ENCODE results near the gene TXNL1.
"Not testable (repeated sequence)": the region's sequence is repeated elsewhere in the genome, so short reads cannot be mapped to it uniquely, and the experiment has no call there.

The TXNL1 gene

DNA sequence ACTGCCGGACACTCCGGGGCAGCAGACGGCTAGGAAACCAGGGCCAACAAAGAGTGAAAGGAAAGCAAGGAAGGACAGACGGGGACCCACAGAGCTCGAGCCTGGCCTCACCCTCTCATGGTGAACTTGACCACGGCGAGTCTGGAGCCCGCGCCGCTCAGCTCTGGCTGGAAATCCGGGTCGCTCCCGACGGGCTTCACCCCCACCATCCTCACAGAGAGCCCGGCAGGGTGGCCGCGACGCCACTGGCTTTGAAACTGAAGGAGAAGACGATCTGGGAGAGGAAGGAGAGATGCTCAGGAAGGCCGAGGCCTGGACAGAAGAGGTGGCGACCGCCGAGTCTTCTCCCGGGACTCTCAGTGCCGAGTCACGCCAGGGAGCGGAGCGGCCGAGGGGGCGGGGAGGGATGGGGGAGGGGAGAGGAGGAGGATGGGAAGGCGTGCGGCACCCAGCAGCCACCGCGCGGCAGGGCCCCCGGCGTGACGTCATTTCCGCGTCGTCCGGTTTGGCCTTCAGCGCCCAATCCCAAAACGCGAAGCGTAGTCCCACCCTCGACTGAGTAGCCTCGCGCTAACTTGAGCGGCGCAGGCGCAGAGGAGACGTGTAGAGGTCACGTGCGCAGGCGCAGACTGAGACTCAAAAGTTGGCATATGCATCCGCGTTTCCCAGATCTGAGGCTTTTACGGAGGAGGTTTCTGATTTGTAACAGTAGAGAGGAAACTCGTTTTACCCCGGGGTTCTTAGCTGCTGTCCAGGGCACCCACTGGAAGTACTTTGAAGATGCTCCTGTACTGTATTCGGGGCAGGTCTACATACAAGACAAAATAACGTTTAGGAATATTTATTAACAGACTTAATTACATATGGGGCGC, at the start of gene TXNL1:
Gene TXNL1, minus strand, starts transcription at position 361 of the 872 bp plus-strand sequence. Its CDS starts 152 bp downstream, at position 209.
- DNase-seq: peak; percentile 98

DNA sequence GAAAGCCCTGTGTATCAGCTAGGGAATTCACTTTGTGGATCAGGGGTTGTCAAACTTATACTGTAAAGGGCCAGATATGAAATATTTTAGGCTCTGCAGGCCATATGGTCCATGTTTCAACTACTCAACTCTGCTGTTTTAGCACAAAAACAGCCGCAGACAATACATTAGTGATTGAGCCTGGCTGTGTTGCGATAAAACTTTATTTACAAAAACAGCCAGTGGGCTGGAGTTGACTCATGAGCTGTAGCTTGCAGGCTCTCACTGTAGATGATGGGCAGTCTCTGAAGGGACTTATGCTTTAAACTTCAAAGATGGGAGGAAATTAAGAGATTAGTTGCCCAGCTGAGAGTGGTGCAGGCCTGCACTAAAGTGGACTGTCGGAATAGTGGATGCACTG, 45.9 kb upstream of the TXNL1 start:
- no peak for DNase-seq

DNA sequence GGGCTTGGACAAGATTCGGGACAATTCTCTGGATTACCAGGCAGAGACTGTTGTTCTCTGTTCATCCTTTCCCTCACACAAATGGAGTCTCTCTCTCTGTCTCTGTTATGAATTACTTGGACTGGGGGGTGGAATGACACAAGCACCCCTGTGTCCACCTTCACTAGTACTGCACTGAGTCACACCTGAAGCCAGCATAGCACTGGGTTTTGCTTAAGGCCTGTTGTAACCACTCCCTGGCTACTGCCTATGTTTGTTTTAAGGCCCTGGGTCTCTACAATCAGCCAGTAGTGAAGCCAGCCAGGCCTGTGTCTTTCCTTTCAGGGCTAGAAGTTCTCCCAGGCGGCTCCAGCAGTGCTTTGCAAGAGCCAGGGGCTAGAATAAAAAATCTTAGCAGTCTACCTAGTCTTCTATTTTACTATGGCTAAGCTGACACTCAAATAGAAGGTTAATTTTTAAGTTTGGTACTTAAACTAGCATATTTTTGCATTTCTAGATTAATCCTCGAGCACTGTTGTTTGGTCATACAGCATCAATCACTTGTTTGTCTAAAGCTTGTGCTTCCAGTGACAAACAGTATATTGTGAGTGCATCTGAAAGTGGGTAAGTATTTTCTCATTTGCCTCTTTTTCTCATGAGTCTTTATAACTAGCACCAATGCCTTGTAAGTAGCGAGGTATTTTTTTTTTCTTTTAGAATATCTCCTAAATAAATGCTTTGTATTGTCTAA, 40.6 kb upstream of the TXNL1 start:
- no peak for DNase-seq

DNA sequence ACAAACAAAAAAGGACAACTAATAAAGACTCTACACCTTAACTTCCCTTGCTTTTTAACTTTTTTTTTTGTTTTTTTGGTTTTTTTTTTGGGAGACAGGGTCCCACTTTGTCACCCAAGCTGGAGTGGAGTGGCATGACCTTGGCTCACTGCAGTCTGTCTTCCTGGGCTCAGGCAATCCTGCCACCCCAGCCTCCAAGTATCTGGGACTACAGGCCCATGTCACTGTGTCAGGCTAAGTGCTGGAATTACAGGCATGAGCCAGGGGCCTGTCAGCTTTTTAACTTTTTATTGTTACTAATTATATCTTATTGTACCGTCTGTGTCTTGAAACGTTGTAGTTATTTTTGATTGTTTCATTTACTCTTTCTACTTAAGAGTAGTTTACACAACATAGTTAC, 38.2 kb upstream of the TXNL1 start:
- no peak for DNase-seq

- no peak for DNase-seq
Observed at GRCh38 chr18:56672981-56673380, 34.6 kb upstream of the TXNL1 start.

- no peak for DNase-seq
Observed at GRCh38 chr18:56672391-56672790, 34.0 kb upstream of the TXNL1 start.

- DNase-seq: no peak
Observed at GRCh38 chr18:56662902-56663301, 24.5 kb upstream of the TXNL1 start.

DNA sequence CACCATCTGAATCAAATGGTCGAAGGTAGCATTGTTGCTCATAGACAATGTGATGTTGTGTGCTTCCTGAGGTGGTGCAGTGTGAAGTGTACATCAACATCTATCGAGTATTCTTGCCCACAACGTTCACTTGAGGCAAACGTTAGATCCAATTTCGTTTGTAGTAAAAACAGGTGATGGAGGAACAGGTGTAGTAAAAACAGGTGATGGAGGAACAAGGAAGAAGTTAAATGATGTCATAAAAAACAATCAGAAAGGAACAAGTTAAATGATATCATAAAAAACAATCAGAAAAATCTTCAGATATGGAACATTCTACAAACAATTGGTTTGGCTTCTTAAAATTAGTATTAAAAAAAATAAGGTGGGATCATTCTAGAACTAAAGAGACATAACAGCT, 24.1 kb upstream of the TXNL1 start:
- DNase-seq: no peak

DNA sequence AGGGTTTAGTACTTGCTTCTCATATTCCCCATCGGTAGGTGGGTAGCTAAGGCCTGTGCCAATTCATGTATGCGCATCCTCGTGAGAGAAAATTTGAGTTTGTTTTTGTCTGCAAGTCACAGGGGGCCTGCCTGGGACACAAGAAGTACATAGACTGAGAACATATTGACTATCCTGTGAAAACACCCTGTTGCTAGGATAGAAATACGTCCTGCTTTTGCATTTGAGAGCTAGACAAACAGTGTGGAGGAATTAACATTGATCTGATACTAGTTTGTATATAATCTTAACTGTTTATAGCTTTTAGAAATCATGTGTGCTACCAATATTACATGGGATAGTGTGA, 23.6 kb upstream of the TXNL1 start:
- DNase-seq: no peak

DNA sequence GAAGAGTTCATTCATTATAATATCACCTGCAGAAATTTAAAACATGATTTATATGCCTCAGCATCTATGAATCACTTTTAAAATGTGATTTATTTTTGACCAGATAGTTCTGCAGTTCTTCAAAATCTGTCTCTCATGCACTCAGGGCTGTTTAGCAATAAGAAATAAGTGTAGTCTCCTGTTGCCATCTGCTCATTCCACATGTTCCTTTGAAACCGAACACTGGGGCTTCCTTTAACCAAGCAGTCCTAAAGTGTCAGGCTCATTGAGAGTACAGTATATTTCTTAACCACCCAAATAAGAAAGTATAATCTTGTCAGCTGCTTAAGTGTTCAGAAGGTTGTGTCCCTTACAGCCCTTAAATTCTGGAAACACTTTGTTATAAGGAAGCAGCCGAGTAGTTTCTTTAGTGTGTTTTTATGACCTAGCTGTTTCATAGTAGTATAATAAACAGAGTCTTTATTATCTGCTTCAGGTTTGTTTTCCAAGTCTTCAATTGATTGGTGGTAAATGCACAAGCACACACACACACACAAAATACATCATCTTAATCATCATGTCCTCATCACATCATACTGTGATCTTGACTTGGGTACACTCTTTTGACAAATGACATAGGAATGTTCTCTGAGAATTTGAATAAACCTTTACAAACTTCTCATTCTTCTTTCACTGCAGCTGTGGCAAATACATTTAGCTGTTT, 23.1 kb upstream of the TXNL1 start:
- no peak for DNase-seq

GRCh38 chr18:56660655-56661054, 22.3 kb upstream of the TXNL1 start:
- DNase-seq: no peak

GRCh38 chr18:56659111-56659510, 20.7 kb upstream of the TXNL1 start:
- DNase-seq: no peak

GRCh38 chr18:56658261-56658660, 19.9 kb upstream of the TXNL1 start:
- no peak for DNase-seq

- DNase-seq: not testable (repeated sequence)
Observed at GRCh38 chr18:56654280-56654679, 15.9 kb upstream of the TXNL1 start.

DNA sequence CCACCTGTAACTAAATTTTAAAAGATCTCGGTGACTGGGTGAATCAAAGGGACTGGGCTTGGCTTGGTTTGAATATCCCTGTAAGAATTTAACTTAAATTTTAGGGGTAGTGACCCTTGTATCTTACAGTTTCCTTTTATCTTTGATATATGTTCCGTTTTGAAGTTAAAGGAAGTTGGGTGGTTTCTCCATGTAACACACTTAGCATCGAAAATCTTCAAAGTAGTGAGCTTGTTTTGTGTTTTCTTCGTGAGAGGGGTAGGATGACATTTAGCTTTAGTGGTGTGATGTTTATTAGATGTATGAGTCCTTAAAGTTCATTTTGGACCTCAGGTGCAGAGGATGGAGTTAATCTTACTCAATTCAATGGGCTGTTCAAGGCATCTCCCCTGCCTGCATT, 14.4 kb upstream of the TXNL1 start:
- no peak for DNase-seq

GRCh38 chr18:56651771-56652092, 13.3 kb upstream of the TXNL1 start:
- DNase-seq: no peak

DNA sequence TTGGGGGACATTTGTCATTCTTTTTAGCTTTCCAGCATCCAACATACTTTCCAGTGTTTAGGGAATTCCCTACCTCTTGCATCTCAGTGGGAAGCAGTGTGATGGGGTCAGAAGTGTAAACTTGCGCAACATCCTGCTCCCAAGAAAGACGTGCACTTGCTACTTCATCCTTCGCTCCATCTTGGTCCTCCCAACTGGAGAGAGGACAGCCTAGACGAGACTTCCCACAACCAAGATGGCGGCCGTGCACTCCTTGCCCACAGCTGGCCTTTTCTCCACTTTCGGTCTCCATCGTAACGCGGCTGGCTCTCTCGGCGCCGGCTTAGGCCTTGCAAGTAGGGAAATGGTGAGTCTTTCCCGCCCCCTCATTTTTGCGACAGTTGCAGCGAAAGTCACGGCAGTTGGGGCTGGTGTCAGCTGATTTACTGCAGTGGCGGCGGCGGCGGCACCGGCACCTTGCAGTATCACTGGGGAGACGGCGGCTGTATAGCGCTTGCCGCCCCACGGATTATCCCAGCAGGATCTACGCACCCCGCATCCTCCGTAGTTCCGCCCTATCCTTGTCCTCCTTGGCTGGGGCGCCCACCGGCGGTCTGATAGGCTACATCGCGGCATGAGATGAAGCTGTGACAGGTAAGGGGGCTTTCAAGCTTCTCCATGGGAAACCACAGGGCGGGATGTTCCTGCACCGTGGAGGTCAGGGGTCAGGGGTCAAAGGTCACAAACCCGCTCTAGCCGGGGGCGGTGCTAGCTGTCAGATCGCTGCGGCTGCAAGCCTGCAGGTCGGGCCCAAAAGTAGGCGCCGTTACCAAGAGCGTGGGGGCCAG, 12.8 kb upstream of the TXNL1 start, which contains the start of gene WDR7:
Gene WDR7, plus strand, starts transcription at position 416 of the 827 bp plus-strand sequence. CDS start 21,157 bp downstream, outside the sequence.
- peak; percentile 98 for DNase-seq

DNA sequence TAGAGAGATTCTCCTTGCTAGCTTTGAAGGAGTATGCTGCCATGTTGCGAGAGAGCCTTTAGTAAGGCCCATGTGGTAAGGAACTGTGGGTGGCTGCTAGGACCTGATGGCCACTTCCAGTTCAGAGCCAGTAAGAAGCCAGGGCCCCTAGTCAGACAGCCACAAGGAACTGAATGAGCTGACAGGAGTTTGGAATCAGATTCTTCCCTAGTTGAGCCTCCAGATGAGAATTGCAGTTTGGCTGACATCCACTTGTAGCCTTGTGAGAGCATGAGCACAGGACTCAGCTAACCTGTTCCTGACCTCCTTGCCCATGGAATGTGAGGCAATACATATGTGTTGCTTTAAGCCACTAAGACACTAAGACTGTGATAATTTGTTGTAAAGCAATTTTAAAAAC, 11.6 kb upstream of the TXNL1 start:
- no peak for DNase-seq

DNA sequence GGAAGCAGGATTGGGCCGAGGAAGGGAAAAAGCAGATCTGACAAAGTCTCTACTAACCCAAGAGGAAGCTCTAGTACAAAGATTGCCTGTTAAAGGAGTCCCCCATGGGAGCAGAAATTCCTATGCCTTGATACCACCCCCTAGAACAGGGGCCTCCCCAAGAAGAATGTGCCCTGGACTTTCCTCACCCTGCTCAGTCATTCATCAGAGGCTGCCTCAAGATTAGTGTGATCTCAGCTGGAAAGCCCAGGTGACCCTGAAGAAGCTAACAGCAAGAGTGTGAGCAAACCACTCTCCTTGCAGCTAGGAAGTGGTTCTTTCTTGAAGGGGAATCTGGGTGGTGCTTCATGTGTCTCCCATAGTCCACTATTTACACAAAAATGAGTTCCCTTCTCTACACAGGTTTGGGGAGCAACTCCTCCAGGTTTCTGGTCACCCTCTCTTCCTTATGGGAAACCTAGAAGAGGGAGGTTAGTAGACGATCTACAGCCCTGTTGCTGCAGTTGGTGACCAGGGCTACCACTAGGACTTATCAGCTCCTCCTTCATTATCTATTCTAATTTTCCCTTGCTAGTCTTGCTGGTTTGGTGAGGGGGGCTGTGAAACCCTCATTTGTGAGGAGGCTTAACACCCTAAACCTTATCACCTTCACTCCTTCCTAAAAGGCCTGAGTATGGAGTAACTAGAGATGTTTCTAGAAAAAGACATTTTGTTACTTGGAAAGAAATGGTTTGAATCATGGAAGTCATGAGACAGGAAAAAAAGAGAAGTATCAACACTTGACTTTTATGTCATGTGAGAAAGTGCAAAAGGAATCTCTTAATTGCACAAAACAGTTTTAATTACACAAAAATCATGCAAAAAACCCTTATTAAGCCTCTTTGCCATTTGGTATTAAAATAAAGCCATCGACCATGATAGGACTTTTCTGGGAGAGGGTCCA, 9.8 kb upstream of the TXNL1 start:
- no peak for DNase-seq

GRCh38 chr18:56647071-56647470, 8.7 kb upstream of the TXNL1 start:
- DNase-seq: no peak

DNA sequence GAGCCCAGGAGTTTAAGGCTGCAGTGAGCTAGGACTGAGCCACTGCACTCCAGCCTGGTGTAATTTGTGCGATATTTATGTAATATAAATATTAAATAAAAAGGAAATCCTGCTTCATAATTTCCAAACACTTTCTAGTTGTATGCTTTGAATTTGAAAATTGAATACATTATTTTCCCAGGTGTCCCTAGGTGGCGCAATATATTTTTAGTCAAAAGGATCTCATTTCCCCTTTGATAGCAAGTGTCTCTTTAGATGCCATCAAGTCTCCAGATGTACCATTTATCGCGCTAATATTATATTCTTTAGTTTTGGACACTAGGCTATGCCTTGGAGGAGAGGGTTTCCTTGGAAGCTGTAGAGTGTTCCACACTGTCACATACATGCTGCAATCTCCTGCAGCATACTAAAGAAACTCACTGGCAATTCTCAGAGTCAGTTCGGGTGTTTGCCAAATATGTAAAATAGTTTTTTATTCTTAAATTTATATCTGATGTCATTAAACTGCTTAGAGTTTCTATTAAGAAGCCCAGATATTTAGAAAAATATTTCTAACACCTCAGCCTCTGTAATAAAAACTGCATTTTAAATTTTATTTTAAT, 7.1 kb upstream of the TXNL1 start:
- DNase-seq: peak; percentile 23

Data from NCI-H2227 treated with DMSO at 0.1 percent for 48 hours (cell line).